Fibroblast of lung (primary cell): ENCODE data around the gene ABHD10. TPM values are rescaled to one million over a fixed set of nuclear protein-coding genes. Genes with fewer than 3 reads are reported as not detected.

Source experiments
- DNase-seq, 2 donors: peaks; one replicate each; pipeline versions ENCODE4 v3.0.0 to v3.0.0-alpha.2; 2010; ENCODE audit warnings: low read depth in 2 of 2
- H2AFZ ChIP-seq: 2 replicates; pipeline ENCODE4 v1.5.1; 2012; ENCODE audit warnings: low read length, control low read depth, inconsistent platforms
- H3K27ac ChIP-seq: 2 replicates; pipeline ENCODE4 v1.5.1; 2011; ENCODE audit warnings: low read length, control low read depth; ENCODE audit not compliant: insufficient read depth
- H3K27me3 ChIP-seq: 2 replicates; pipeline ENCODE4 v1.5.1; 2011; ENCODE audit warnings: mild to moderate bottlenecking, low read length; ENCODE audit not compliant: control insufficient read depth, insufficient read depth
- H3K36me3 ChIP-seq: 2 replicates; pipeline ENCODE4 v1.5.1; 2011; ENCODE audit warnings: low read length; ENCODE audit not compliant: control insufficient read depth, insufficient read depth
- H3K4me1 ChIP-seq: 2 replicates; pipeline ENCODE4 v1.5.1; 2011; ENCODE audit warnings: low read length; ENCODE audit not compliant: control insufficient read depth, insufficient read depth; ENCODE audit errors: extremely low read depth
- H3K4me2 ChIP-seq: 2 replicates; pipeline ENCODE4 v1.5.1; 2011; ENCODE audit warnings: low read length, control low read depth; ENCODE audit not compliant: insufficient read depth; ENCODE audit errors: extremely low read depth
- H3K4me3 ChIP-seq, 4 experiments: fragments of 200-600 bp in 1 of 4; sonication (generic) in 1 of 4; replicated peaks in 1 of 4; 2 replicates each; pipeline ENCODE4 v1.5.1; 2011 to 2016; ENCODE audit warnings: low read length in 4 of 4, low read depth in 3 of 4, mild to moderate bottlenecking in 3 of 4, control low read depth in 2 of 4, inconsistent platforms in 1 of 4, mixed read lengths in 1 of 4; ENCODE audit not compliant: insufficient read depth in 1 of 4; ENCODE audit errors: control extremely low read depth in 1 of 4
- H3K79me2 ChIP-seq: 2 replicates; pipeline ENCODE4 v1.5.1; 2012; ENCODE audit warnings: mild to moderate bottlenecking, low read length, inconsistent platforms; ENCODE audit not compliant: control insufficient read depth, insufficient read depth
- H3K9ac ChIP-seq: 2 replicates; pipeline ENCODE4 v1.5.1; 2011; ENCODE audit warnings: mild to moderate bottlenecking, low read length, control low read depth; ENCODE audit not compliant: insufficient read depth
- H3K9me3 ChIP-seq: 2 replicates; pipeline ENCODE4 v1.5.1; 2012; ENCODE audit warnings: low read depth, low read length; ENCODE audit not compliant: control insufficient read depth, insufficient read depth
- H4K20me1 ChIP-seq: 2 replicates; pipeline ENCODE4 v1.5.1; 2011; ENCODE audit warnings: low read length; ENCODE audit not compliant: control insufficient read depth, insufficient read depth; ENCODE audit errors: extremely low read depth
- CTCF ChIP-seq, 2 donors: IDR thresholded peaks in 1 of 2; conservative IDR thresholded peaks in 1 of 2; 1 replicate in 1 of 2; 2 replicates in 1 of 2; pipeline ENCODE4 v1.5.1; 2011 to 2012; ENCODE audit warnings: low read length in 2 of 2, control low read depth in 1 of 2, inconsistent platforms in 1 of 2, low read depth in 1 of 2, mild to moderate bottlenecking in 1 of 2
- EZH2 ChIP-seq: IDR thresholded peaks from 2 replicates; pipeline ENCODE4 v1.5.1; 2012; ENCODE audit warnings: low read length, control low read depth, mild to moderate bottlenecking; ENCODE audit errors: missing control alignments
- polyA plus RNA-seq, 2 donors: library from polyadenylated mRNA; depleted of rRNA in 1 of 2; stranded (reverse) in 1 of 2; unstranded in 1 of 2; fragments of >200 nt; gene quantifications; 2 replicates each; pipeline ENCODE4 v1.2.1, GENCODE V29; 2011 to 2012; ENCODE audit warnings: missing spikeins in 1 of 2
- total RNA-seq: library from RNA; depleted of rRNA; stranded (reverse); fragments of >200 nt; gene quantifications from 2 replicates; pipeline ENCODE4 v1.2.1, GENCODE V29; 2014

The ABHD10 gene
- total and polyA plus RNA-seq, 2 donors (not counting 1 experiment from before 2014, with no cell fraction given): 29.8 to 48.6 TPM

- Histone ChIP-seq H3K4me2 (no peak overlapping the region), H3K27me3 (no peaks in the 10 kb centered on the region), H3K36me3 (peaks cover 4% of the 10 kb centered on the region), H3K4me3 (no peak overlapping the region), H3K79me2 (no peaks in the 10 kb centered on the region), H3K9me3 (no peaks in the 10 kb centered on the region), H3K4me1 (no peaks in the 10 kb centered on the region), H3K27ac (no peak overlapping the region), H4K20me1 (no peaks in the 10 kb centered on the region), H2AFZ (no peak overlapping the region), H3K9ac (no peak overlapping the region)
- TF ChIP-seq EZH2 (no peak), CTCF (conservative IDR thresholded peaks at IDR 0.05 in 1 of 2, IDR thresholded peaks at IDR 0.05 in 1 of 2; ENCODE audit: low read depth in 1 of 2, low read length in 2 of 2) (no peak)
- peak in 1 of 2 donors; percentile 26 for DNase-seq
Measured at GRCh38 chr3:111956995-111957734, 21.7 kb upstream of the ABHD10 start.

- H3K9ac ChIP-seq: no peak overlapping the region
- DNase-seq: no peak
- no peaks in the 10 kb centered on the region for H3K79me2 ChIP-seq
- peaks cover 3% of the 10 kb centered on the region for H3K4me1 ChIP-seq
- H2AFZ ChIP-seq: no peak overlapping the region
- H3K27me3 ChIP-seq: no peaks in the 10 kb centered on the region
- H3K4me3 ChIP-seq: no peak overlapping the region
- no peak overlapping the region for H3K27ac ChIP-seq
- TF ChIP-seq EZH2: no peak
- no peaks in the 10 kb centered on the region for H3K9me3 ChIP-seq
- no peak overlapping the region for H3K4me2 ChIP-seq
- H4K20me1 ChIP-seq: no peaks in the 10 kb centered on the region
- no peaks in the 10 kb centered on the region for H3K36me3 ChIP-seq
Measured at GRCh38 chr3:111961461-111962164, 17.2 kb upstream of the ABHD10 start.

- H3K4me1 ChIP-seq: peaks cover 7% of the 10 kb centered on the region
- H3K9me3 ChIP-seq: no peaks in the 10 kb centered on the region
- H3K79me2 ChIP-seq: no peaks in the 10 kb centered on the region
- H4K20me1 ChIP-seq: no peaks in the 10 kb centered on the region
- H2AFZ ChIP-seq: no peak overlapping the region
- H3K27me3 ChIP-seq: no peaks in the 10 kb centered on the region
- TF ChIP-seq EZH2 (no peak), CTCF (conservative IDR thresholded peaks at IDR 0.05 in 1 of 2, IDR thresholded peaks at IDR 0.05 in 1 of 2; ENCODE audit: low read depth in 1 of 2, low read length in 2 of 2) (no peak)
- H3K27ac ChIP-seq: peak overlapping the region; percentile 39
- peak overlapping the region; percentile 23 for H3K4me2 ChIP-seq
- H3K9ac ChIP-seq: no peak overlapping the region
- peak; percentile 76 to 90 for DNase-seq
- H3K36me3 ChIP-seq: no peaks in the 10 kb centered on the region
- no peak overlapping the region for H3K4me3 ChIP-seq
Measured at GRCh38 chr3:111963424-111963823, 15.4 kb upstream of the ABHD10 start.
